ENCODE data around the gene NRXN3. TPM values are rescaled to one million over a fixed set of nuclear protein-coding genes. Genes with fewer than 3 reads are reported as not detected.

NRXN3 gene
- polyA plus RNA-seq, 1 donor (not counting 4 experiments of a cell fraction or from before 2014, with no cell fraction given): 0.89 TPM

GRCh38 chr14:79442786-79443185 lies 1272.6 kb downstream of the NRXN3 start:
- Histone ChIP-seq H3K4me3 (ENCODE audit: control insufficient read depth in 2 of 3, extremely low read depth in 1 of 3, insufficient read depth in 2 of 3, low read depth in 1 of 3, low read length in 3 of 3) (no peak overlapping the region), H4K20me1 (ENCODE audit: control insufficient read depth, extremely low read depth, insufficient read depth, low read length) (no peaks in the 10 kb centered on the region), H3K9me3 (ENCODE audit: control insufficient read depth, low read depth, low read length) (no peaks in the 10 kb centered on the region), H3K79me2 (ENCODE audit: control insufficient read depth, insufficient read depth, low read length) (no peaks in the 10 kb centered on the region), H3K9ac (ENCODE audit: control insufficient read depth, extremely low read depth, insufficient read depth, low read length) (no peak overlapping the region), H2AFZ (ENCODE audit: control insufficient read depth, low read length) (no peak overlapping the region), H3K36me3 (ENCODE audit: control insufficient read depth in 2 of 2, extremely low read depth in 1 of 2, insufficient read depth in 2 of 2, low read length in 2 of 2) (no peaks in the 10 kb centered on the region), H3K27ac (ENCODE audit: control insufficient read depth, insufficient read depth, low read length) (no peak overlapping the region), H3K4me2 (ENCODE audit: control insufficient read depth, extremely low read depth, insufficient read depth, low read depth, low read length) (no peak overlapping the region), H3K27me3 (ENCODE audit: control insufficient read depth, extremely low read depth, insufficient read depth, low read length) (no peaks in the 10 kb centered on the region), H3K4me1 (ENCODE audit: control insufficient read depth, extremely low read depth, insufficient read depth, low read length) (no peaks in the 10 kb centered on the region), H3K9me1 (ENCODE audit: control insufficient read depth, extremely low read depth, insufficient read depth, low read length) (no peaks in the 10 kb centered on the region)
- TF ChIP-seq EZH2 (IDR thresholded peaks at IDR 0.05; ENCODE audit: low read length) (no peak), CTCF (optimal IDR thresholded peaks at IDR 0.05 in 1 of 3, IDR thresholded peaks at IDR 0.05 in 1 of 3, conservative IDR thresholded peaks at IDR 0.05 in 1 of 3; ENCODE audit: extremely low read depth in 1 of 3, insufficient read depth in 2 of 3, low read length in 3 of 3) (no peak)
- DNase-seq (ENCODE audit: low read depth, low spot score) (no peak), FAIRE-seq (no peak)
- dilution Hi-C loops (cut with MboI; ENCODE audit: extremely low pct_ligation_motif_present, low sequenced_read_pairs): no loop called here

DNA sequence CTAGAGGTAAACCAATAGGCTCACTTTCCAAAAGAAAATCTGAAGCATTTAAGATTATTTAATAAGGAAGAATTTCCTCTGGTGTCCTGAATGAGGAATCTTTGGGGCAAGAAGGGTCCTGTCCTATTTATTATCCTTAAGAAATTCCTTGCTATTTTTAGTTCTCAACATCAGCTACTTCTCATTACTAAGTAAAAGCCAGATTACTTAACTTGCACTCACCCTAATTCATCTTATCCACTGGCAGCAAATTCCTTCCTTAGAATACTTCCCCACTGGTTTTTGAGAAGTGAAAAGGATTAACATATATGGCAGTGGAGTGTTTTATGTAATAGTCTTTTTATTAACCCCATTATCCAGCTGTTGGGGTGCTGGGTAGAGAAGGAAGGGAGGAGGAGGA lies 1273.4 kb downstream of the NRXN3 start:
- no peak overlapping the region for H3K4me3 ChIP-seq (ENCODE audit: control insufficient read depth in 2 of 3, extremely low read depth in 1 of 3, insufficient read depth in 2 of 3, low read depth in 1 of 3, low read length in 3 of 3)
- H4K20me1 ChIP-seq (ENCODE audit: control insufficient read depth, extremely low read depth, insufficient read depth, low read length): no peaks in the 10 kb centered on the region
- H3K4me2 ChIP-seq (ENCODE audit: control insufficient read depth, extremely low read depth, insufficient read depth, low read depth, low read length): no peak overlapping the region
- TF ChIP-seq EZH2 (IDR thresholded peaks at IDR 0.05; ENCODE audit: low read length) (no peak), CTCF (optimal IDR thresholded peaks at IDR 0.05 in 1 of 3, IDR thresholded peaks at IDR 0.05 in 1 of 3, conservative IDR thresholded peaks at IDR 0.05 in 1 of 3; ENCODE audit: extremely low read depth in 1 of 3, insufficient read depth in 2 of 3, low read length in 3 of 3) (no peak)
- H3K9me1 ChIP-seq (ENCODE audit: control insufficient read depth, extremely low read depth, insufficient read depth, low read length): no peaks in the 10 kb centered on the region
- DNase-seq (ENCODE audit: low read depth, low spot score): no peak
- dilution Hi-C loops (cut with MboI; ENCODE audit: extremely low pct_ligation_motif_present, low sequenced_read_pairs): no loop called here
- H3K4me1 ChIP-seq (ENCODE audit: control insufficient read depth, extremely low read depth, insufficient read depth, low read length): no peaks in the 10 kb centered on the region
- no peak for FAIRE-seq
- H2AFZ ChIP-seq (ENCODE audit: control insufficient read depth, low read length): no peak overlapping the region
- no peaks in the 10 kb centered on the region for H3K79me2 ChIP-seq (ENCODE audit: control insufficient read depth, insufficient read depth, low read length)
- H3K27me3 ChIP-seq (ENCODE audit: control insufficient read depth, extremely low read depth, insufficient read depth, low read length): no peaks in the 10 kb centered on the region
- no peaks in the 10 kb centered on the region for H3K36me3 ChIP-seq (ENCODE audit: control insufficient read depth in 2 of 2, extremely low read depth in 1 of 2, insufficient read depth in 2 of 2, low read length in 2 of 2)
- H3K9me3 ChIP-seq (ENCODE audit: control insufficient read depth, low read depth, low read length): no peaks in the 10 kb centered on the region
- H3K27ac ChIP-seq (ENCODE audit: control insufficient read depth, insufficient read depth, low read length): no peak overlapping the region
- no peak overlapping the region for H3K9ac ChIP-seq (ENCODE audit: control insufficient read depth, extremely low read depth, insufficient read depth, low read length)
